Effector CD8-positive, alpha-beta T cell (primary cell): ENCODE data around the gene HSD17B7.
"Not testable (repeated sequence)": the region's sequence is repeated elsewhere in the genome, so short reads cannot be mapped to it uniquely, and the experiment has no call there.

ENCODE experiments used
- DNase-seq: peaks from one replicate; lab custom pipeline; 2025; lab: John Stamatoyannopoulos, UW
- total RNA-seq, 4 experiments: gene quantifications; one replicate each; lab custom pipeline; 2026; lab: John Stamatoyannopoulos, UW

HSD17B7 gene, protein sequence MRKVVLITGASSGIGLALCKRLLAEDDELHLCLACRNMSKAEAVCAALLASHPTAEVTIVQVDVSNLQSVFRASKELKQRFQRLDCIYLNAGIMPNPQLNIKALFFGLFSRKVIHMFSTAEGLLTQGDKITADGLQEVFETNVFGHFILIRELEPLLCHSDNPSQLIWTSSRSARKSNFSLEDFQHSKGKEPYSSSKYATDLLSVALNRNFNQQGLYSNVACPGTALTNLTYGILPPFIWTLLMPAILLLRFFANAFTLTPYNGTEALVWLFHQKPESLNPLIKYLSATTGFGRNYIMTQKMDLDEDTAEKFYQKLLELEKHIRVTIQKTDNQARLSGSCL
- 25.5 to 29.9 (median 27.3) reads per million in 4 experiments for total RNA-seq

DNA sequence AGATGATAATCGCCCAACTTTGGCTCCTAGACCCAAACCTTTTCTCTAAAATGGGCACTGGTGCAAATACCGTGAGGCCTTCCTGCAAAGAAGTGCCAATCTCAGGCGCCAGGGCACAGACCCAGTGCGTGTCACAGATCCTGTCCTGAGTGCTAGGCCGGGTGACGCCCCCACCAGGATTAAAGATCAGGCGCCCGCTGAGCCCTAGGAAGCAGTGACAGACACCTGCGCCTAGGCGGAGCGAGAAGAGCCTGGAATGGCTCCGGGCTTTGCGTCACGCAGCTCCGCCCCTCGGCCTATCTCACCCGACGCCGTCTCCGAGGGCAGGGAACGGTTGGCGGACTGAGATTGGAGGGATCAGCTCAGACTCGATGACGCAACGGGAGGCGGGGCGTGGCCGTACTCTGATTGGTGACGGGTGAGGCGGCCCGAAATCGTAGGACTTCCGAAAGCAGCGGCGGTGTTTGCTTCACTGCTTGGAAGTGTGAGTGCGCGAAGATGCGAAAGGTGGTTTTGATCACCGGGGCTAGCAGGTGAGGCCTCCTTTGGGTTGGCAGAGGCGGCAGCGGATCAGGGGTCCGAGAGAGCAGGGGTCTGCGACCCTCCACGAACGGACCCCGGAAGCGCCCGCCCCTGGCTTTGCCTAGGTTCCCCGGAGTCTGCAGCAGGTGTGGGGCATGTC, at the start of gene HSD17B7:
TSS of gene HSD17B7 (plus strand) at position 400 of the 682 bp plus-strand sequence. CDS start at position 499, 99 bp downstream.
- DNase-seq, result peak; percentile 70

DNA sequence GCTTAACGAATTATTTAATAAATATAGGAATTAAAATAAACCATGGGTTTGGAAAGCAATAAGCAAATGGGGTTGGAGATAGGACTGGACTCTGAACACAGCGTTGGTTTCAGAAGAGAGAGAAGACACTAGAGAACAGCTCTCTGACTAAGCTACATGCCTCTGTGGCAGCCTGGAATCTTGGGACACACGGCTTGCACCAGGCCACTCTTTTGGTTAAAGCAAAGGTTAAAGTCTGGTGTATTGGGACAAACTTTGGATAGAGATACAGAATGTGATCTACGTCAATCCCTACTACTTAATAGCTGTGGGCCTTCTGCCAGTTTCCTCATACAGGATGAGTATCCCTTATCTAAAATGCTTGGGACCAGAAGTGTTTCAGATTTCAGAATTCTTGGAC, 49.7 kb upstream of the HSD17B7 start:
- DNase-seq, result no peak

DNA sequence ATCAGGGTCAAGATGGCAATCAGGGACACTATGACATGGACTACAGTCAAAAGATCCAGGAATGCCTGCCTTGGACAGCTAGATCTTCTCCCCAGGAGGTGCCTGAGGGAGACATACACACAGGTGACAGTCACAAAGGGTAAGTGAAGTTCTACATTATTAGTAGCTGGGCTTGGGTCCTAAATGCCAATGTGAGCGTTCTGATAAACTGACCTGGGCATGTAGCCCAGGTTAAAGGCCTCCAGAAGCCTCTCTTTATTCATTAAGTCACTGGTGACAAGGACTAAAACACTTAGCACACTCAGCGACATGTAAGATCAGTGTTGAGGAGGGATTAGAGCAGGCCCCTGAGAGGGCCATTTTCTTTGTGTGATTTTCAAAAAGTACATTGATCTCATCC, 48.9 kb upstream of the HSD17B7 start:
- no peak for DNase-seq

DNA sequence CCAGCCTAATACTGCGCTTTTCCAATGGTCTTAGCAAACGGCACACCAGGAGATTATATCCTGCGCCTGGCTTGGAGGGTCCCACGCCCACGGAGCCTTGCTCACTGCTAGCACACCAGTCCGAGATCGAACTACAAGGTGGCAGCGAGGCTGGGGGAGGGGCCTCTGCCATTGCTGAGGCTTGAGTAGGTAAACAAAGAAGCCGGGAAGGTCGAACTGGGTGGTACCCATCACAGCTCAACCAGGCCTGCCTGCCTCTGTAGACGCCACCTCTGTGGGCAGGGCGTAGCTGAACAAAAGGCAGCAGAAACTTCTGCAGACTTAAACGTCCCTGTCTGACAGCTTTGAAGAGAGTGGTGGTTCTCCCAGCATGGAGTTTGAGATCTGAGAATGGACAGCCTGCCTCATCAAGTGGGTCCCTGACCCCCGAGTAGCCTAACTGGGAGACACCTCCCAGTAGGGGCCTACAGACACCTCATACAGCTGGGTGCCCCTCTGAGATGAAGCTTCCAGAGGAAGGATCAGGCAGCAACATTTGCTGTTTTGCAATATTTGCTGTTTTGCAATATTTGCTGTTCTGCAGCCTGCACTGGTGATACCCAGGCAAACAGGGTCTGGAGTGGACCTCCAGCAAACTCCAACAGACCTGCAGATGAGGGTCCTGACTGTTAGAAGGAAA, 44.1 kb upstream of the HSD17B7 start:
- DNase-seq, result not testable (repeated sequence)

DNA sequence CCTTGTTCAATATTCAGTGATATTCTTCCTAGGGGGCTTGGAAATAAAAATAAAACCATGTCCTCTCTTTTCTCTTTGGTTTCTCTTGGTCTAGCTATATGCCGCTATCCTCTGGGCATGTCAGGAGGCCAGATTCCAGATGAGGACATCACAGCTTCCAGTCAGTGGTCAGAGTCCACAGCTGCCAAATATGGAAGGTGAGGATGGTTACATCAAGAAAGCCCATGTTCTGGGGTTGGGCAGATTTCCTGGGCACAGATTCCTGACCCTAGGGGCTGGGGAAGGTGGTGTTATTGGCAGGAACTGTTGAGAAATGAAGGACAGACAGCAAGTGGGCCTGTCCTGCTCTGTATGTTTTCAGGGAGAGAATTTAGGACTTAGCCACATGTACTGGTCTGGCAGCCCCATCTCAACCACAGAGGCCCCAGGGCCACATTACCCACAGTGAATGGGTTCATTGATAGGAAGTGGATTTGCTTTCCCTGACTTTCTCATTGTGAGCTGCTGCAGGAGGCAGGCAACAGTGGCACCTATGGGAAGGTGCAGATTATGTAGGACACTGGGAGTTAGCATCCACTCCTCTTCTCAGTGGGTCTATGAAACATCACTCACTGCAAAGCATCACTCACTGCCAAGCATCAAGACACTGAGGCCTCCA, 37.4 kb upstream of the HSD17B7 start:
- no peak for DNase-seq

DNA sequence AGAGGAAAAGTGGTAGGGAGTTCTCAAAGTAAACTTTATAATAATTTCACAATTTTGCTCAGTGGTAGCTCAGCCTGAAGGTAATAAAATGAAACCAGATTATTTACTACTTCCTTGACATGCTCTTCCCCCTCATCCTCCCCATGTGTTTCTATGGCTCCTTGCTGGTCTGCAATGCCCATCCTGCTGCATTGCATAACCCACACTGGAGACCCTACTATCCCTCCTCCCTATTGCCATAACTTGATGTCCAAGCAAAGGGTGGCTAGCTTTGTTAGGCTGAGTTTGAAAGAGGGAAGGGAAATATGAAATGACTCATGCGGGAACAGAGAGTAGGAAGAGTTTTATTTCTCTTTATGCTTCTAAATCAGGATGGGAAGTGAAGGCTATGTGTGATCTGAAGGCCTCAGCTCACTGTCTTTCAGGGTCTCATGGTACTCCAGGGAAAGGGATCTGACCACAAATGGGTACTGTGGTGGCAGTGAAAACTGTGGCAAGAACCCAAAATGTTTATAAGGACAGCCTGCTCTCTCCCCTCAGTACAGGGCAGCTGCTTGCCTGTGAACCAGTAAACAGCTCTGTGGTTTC, 36.4 kb upstream of the HSD17B7 start:
- DNase-seq, result no peak

DNA sequence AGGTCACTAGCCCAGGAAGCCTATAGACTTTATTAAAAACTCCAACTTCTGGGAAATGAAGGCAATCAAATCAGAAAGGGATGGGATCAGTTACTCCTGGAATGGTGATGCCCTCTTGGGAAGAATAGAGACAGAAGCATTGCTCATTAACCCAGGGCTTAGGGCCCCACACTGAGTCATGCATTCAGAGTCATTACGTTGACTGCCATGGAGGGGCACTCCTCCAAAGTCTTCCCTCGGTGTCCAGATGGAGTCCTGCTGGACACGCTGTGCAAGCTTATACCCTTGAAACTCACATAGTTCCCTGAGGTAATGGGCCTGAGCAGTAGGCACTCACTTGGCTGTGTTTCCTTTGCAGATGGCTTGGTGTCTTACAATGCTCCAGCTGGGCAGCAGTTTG, 35.2 kb upstream of the HSD17B7 start:
- no peak for DNase-seq

DNA sequence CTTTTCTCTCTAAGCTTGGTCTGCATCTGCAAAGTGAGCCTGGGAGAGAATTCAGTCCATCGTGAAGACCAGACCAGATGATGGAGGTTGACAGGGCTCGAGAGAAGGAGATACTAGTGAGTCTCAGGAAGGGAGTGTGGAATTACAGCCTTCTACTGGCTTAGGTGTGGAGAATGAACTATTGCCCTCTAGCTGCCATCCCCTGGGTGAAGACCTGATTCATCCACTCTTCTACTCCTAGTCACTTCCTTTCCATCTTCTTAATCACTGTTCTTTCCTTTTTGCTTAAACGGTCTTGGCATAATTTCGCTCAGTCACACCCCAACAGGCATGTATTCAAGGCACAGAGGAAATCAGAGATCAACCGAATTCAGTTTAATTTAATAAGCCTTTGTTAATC, 34.0 kb upstream of the HSD17B7 start:
- no peak for DNase-seq

DNA sequence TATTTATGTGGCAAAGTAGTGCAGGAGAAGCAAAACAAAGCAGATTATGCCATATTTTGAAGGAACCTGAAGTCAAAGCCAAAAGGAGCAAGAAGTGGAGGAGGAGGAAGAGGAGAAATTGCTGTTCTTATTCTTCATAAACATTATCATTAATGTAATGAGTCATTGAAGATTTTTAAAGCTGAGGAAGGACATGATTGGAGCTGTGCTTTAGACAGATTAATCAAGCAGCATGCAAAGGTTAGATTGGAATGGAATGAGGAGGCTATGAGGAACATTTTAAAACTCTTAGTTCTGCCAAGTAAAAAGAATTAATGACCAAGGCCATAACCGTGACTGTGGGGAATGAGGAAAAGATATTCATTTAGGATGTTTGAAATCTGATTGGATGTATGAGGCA, 33.0 kb upstream of the HSD17B7 start:
- DNase-seq, result no peak

DNA sequence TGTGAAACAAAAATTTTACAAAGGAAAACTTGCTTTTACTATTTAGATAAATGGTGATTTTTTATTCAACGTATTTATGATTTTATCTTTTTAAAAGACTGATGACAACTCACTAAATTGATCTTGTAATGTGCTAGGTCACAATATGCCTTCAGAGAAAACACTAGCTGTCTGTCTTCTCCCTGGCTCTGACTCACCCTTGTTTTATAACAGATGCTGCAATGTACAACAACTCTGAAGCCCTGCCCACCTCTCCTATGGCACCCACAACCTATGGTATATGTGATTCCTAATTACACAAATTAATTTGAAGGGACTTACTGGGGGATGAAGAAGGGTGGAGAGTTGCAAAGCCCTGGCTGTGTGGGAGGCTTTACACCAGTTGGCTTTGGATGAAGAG, 24.7 kb upstream of the HSD17B7 start:
- DNase-seq, result no peak

DNA sequence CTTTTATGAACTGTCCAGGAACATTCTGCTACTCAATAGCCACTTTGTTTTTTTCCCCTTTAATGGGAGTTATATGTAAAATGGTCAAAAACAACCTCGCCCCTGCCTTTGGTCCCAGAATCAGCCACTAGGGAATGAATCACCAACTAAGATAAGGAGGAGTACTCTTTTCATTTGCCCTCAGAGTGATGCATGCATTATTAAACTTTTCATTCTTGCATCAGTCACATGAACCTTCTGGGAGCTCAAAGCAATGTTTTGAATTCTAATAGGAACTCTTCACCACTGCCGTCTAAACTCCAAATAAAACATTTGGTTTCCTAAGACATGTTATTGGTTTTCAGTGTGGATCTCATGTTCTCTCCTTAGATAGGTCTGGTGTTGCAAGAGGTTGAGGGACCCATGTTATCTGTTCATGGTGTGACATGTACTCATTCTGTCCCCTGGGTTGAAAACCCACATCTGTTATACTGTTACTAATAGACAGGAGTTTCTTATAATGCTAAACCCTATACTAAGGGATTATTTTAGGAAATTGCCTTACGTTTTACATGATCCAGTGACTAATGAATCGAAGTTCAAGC, 17.8 kb upstream of the HSD17B7 start:
- no peak for DNase-seq

DNA sequence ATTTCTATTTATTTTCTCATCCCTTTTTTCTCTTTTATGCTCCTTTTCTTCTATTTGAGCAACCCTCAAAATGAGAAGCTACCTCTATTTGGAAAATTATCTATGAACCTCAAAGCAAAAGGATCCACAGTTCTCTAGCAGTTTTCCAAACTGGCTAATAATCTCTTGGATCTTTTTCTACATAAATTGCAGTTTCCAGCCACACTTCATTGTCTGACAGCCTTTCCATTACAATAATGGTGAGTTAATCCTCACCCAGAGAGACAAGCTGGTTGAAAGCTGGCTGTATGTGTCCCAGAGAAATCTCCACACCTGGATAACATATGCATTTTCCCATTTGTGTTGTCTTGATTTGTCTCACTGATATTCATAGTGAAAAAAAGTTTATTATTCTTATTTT, 16.5 kb upstream of the HSD17B7 start:
- no peak for DNase-seq

DNA sequence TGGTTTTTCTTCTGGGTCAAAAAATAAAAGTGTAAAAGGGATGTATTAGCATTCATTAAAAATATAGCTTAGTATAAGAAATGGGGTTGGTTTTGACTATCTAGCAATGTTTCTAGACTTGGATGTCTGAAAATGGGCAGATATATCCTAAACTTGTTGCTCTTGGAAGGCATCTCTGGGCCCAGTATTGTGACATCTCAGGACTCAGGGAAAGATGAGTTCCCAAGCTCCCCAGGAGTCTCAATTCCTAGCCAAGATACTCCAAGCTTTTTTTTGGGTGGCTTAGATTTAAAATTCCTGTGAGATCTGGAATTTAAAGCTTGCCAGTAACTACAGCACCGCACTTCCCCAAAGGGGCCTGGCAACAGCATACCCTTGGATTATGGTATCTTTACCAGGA, 11.5 kb upstream of the HSD17B7 start:
- DNase-seq, result no peak

DNA sequence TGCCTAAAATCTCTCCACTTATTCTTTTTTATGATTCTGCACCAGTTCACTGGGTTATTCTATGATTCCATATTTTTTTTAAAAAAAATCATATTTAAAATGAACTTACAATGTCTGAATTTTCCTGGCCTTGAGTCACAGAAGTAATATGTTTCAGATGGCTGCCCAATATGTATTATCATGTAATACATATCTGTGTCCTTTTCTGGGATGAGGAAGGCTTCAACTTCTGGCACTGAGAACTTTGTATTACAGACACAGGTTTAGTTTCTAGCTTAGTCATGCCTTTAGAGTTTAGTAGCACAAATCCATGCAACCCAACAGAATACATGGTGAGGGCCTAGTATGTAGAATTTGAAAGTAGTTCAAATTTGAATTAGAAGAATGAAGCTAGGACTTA, 7.8 kb upstream of the HSD17B7 start:
- DNase-seq, result no peak

DNA sequence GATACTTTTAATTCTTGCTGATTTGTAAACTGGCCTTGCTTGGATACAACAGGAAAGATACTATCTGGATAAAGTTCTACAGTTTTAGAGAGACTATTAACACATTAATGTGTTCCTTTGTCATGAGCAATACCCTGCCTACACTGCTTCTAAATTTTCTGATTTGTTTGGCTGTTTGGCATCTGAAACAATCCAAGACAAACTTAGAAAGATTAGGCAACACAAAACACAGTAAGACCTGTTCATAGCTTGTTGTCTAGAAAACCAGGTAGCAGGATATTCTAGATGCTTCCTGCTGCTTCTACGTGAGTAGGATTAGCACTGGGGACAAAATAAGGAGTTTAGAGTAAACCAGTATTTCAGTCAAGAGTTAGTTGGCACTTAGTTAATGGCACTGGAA, 5.6 kb upstream of the HSD17B7 start:
- not testable (repeated sequence) for DNase-seq

DNA sequence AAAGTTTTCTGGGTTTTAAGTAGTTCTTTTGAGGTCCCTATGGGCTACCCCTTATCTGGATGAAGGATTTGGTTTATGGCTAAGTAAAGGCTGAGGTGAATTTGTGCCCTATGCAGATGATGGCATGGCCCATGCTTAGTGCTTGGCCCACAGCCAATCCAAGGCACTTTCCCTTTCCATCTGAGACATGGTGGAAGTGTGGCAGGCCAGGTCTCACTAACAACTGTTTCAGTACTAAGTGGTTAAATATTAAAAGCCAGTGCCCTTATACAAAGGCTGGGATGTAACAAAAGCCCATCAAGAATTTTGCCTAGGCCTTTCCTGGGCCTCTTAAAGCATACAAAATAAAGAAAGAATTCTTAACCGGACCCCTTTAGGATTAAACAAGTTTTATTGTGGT, 1.7 kb upstream of the HSD17B7 start:
- not testable (repeated sequence) for DNase-seq

DNA sequence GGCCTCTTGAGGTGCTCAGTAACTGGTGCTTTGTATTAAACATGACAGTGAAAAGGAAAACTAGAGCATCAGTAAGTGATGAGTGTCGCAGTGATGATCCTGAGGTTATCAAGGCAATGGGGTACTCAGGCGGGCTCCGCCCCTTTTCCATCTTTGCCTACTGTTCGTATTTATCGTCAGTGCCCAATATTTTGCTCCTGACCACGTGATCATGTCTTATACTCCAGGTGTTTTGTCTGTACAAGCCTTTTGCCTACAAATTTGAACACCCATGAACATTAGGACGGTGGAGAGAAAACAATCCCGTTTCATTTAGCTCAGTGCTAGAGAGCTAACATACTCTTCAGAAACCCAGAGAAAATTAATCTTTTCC, 469 bp downstream of the HSD17B7 start:
- DNase-seq, result not testable (repeated sequence)

DNA sequence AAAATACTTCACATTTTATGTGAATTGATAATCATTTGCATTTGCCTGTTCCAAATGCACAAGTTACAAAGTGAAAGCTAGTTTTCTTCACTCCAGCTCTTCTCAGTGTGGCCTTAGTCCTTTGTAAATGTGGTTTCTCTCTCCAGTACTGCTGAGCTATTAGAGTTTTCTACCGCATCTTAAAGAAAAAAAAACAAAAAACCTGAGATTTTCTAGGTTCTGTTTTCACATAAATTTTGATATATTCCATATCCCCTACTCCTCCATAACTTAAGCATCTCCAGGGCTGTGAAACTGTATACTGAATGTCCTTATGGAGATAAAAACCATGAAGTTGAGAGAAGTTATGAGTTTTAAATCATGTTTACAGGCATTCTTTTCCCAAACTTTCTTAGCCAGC, 3.8 kb downstream of the HSD17B7 start:
- DNase-seq, result not testable (repeated sequence)

DNA sequence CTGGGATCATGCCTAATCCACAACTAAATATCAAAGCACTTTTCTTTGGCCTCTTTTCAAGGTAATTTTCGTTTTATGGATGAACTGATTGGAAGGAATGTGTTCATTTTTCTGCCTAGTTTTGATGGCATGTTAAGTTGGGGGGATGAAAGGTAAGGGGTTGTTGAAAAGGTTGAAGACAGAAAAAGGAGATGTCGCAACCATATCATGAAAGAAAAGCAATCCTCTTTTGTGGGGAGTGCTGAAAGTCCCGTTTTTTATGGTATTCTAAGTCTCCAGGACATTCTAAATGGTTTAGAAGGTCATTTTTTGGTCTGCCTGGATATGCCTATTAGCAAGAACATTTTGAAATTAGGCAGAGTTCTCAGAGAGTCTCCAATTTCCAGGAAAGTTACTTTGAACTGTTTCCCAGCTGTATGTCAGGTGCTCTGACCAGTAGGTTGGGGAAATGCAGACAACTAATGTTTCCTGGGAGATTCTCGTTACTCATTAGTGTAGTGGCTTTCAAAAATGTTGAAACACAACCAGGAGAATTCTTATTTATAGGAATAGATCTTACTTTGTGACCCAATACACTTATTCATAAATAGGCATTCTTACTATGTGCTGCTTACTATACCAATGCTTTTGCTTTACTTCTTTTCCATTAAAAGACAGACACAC, 6.2 kb downstream of the HSD17B7 start:
- DNase-seq, result not testable (repeated sequence)

DNA sequence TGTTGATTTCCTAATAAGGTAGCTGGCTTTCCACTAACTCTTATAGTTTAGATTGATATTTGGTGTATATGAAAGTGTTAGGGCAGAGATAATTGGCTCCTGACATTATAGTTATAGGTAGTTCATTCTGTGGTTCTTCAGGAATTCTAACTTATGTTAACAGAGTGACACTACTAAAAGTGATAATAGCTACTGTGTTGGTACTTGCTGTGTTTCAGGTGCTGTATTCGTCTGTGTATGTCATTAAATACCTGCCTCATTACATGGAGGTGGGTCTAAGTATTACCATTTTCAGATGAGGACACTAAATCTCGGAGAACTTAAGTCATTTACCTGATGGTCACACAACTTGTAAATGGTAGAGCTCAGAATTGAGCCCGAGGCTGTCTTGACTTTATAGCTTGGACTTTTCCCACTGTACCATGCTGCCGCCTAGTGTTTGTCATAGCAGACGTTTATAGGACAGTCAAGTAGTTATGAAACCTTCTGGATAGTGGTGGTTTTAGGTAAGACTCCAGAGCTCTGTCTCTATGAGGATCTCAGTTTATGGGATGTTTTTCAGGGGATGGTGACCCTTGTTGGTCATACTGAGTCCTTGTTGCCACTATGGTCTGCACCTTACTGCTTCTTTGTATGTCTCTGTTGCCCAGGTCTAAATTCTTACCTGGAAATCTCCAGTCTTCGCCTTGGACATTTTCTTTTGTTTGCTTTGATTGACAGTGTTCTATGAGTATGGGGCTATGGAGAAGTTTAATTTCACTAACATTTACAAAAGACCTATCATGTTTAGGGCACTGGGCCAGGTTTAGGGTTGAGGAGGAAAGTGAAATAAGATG, 9.7 kb downstream of the HSD17B7 start:
- DNase-seq, result not testable (repeated sequence)
